ENCODE data around the gene SCO2.
"Not testable (repeated sequence)": the region's sequence is repeated elsewhere in the genome, so short reads cannot be mapped to it uniquely, and the experiment has no call there.

SCO2 gene

GRCh38 chr22:50551160-50551752, 25.9 kb upstream of the SCO2 start:
- DNase-seq (ENCODE audit: low read depth in 2 of 2), result no peak

DNA sequence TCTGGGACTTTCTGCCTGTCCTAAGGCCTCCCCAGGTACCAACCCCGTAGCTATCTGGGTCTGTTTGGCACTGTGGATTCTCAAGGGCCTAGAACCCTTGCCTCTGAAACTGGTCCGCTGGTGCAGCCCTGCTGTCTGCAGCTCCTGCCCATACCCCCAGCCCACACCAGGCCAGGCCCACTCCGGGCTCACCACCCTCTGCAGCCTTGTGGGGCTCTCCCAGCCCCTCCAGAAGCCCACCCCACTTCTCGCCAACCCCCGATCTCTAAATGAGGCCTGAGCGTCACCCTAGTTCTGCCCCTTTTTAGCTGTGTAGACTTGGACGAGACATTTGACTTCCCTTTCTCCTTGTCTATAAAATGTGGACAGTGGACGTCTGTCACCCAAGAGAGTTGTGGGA, 25.0 kb upstream of the SCO2 start:
- DNase-seq (ENCODE audit: low read depth in 2 of 2), result no peak

GRCh38 chr22:50548921-50549790, 23.8 kb upstream of the SCO2 start:
- no peak for DNase-seq (ENCODE audit: low read depth in 2 of 2)

GRCh38 chr22:50548040-50548920, 22.9 kb upstream of the SCO2 start:
- peak in 1 of 2 donors; percentile 52 for DNase-seq (ENCODE audit: low read depth in 2 of 2)

DNA sequence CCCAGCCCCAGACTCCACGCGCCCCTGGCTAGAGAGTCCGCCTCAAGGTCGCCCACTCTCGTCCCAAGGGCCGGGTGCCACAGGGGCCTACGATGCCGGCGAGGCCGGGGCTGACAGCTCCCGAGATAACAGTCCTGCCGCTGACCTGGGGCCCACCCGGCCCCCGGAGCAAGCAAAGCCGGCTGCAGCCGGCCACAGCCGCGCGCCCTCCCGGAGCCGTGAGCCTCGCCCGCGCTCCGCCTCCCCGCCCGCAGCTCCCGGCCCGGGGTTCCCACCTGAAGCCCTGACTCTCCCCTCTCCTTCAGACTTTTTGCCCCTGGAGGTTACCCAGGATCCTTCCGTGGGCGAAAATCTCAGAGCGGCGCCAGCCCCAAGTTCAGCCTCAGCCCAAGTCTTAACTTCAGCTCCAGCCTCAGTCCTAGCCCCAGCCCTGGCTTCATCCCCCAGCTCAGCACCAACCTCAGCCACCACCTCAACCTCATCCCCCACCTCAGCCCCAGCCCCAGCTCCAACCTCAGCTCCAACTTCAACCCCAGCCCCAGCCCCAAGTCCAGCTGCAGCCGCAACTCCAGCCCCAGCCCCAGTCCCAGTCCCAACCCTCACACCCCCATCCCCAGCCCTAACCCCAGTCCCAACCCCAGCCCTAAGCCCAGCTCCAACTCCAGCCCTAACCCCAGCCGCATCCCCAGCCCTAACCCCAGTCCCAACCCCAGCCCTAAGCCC, 22.0 kb upstream of the SCO2 start:
- DNase-seq (ENCODE audit: low read depth in 2 of 2), result no peak

GRCh38 chr22:50546326-50547262, 21.2 kb upstream of the SCO2 start:
- no peak for DNase-seq (ENCODE audit: low read depth in 2 of 2)

- no peak for DNase-seq (ENCODE audit: low read depth in 2 of 2)
Observed at GRCh38 chr22:50545522-50546325, 20.3 kb upstream of the SCO2 start, which contains the start of gene KLHDC7B. Gene KLHDC7B, plus strand, starts transcription at chr22:50545899. Its CDS starts 345 bp downstream, at chr22:50546244.

GRCh38 chr22:50544746-50545253, 19.4 kb upstream of the SCO2 start:
- DNase-seq (ENCODE audit: low read depth in 2 of 2), result no peak

- DNase-seq (ENCODE audit: low read depth in 2 of 2), result peak; percentile 83 to 84
Observed at GRCh38 chr22:50544078-50544745, 18.8 kb upstream of the SCO2 start.

GRCh38 chr22:50542416-50542927, 17.1 kb upstream of the SCO2 start:
- peak in 1 of 2 donors; percentile 37 for DNase-seq (ENCODE audit: low read depth in 2 of 2)

DNA sequence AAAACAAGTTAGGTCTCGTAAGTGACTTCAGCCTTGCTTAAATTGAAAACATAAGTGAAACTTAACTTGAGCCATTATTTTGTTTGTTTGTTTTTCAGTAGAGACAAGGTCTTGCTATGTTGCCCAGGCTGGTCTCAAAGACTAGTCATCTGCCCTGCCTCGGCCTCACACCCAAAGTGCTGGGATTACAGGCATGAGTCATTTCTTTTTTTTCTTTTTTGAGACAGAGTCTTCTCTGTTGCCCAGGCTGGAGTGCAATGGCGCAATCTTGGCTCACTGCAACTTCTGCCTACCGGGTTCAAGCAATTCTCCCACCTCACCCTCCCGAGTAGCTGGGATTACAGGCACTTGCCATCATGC, 16.2 kb upstream of the SCO2 start:
- peak in 1 of 2 donors; percentile 42 for DNase-seq (ENCODE audit: low read depth in 2 of 2)

DNA sequence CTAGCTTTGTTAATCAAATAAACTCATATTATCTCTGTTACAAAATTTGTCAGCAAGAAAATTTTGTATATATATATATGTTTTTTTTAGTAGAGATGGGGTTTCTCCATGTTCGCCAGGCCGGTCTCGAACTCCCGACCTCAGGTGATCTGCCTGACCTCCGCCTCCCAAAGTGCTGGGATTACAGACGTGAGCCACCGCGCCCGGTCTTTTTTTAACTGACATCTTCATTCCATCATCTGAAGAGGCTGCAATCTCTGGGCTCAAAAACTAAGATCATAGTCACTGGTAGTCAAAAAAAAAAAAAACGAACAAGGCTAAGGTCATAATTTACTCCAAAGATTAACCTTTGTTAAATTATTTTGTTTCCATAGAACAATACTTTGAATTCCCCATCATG, 15.0 kb upstream of the SCO2 start:
- DNase-seq (ENCODE audit: low read depth in 2 of 2), result no peak

GRCh38 chr22:50537765-50538164, 12.4 kb upstream of the SCO2 start:
- no peak for DNase-seq (ENCODE audit: low read depth in 2 of 2)

GRCh38 chr22:50536226-50536625, 10.8 kb upstream of the SCO2 start:
- DNase-seq (ENCODE audit: low read depth in 2 of 2), result no peak

DNA sequence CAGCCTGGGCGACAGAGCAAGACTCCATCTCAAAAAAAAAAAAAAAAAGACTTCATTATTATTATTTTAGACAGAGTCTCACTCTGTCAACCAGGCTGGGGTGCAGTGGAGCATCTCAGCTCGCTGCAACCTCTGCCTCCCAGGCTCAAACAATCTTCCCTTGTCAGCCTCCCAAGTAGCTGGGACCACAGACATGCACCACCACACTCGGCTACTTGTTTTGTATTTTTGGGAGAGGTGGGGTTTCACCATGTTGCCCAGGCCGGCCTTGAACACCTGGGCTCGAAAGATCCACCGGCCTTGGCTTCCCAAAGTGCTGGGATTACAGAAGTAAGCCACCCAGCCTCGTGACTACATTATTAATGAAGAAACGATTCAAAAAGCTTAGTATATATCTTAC, 9.7 kb upstream of the SCO2 start:
- DNase-seq (ENCODE audit: low read depth in 2 of 2), result no peak

DNA sequence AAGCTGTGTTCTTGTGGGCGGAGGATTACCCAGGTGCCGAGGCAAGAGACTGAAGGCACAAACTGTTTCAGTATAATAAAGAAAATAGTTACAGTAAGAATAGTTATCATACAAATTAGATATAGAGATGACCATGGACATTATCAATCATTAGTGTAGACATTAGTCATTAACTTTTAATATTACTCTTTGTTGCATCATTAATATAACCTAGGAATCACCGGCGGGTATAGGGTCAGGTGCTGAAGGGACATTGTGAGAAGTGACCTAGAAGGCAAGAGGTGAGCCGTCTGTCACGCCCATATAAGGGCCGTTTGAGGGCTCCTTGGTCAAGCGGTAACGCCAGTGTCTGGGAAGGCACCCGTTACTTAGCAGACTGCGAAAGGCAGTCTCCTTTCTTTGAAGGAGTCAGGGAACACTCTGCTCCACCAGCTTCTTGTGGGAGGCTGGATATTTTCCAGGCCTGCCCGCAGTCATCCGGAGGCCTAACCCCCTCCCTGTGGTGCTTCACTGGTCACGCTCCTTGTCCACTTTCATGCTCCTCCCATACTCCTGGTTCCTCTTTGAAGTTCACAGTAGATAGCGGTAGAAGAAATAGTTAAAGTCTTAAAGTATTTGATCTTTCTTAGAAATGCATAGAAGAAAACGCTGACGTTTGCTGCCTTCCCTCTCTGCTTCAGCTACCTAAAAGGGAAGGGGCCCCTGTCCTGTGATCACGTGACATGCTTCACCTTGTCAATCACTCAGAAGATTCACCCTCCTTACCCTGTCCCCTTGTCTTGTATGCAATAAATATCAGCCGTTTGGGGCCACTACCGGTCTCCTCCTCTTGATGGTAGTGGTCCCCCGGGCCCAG, 8.7 kb upstream of the SCO2 start:
- not testable (repeated sequence) for DNase-seq (ENCODE audit: low read depth in 2 of 2)

Measured in stimulated activated CD4-positive, alpha-beta T cell treated with anti-CD3 and anti-CD28 coated beads, Interleukin-4, amount 100 ng/mL, for 48 hours (primary cell).